AG10803 (cell line): ENCODE results near the gene LRRN4.

ENCODE experiments used
- DNase-seq: peaks from one replicate; pipeline ENCODE4 v3.0.0; 2010; ENCODE audit warnings: low read depth
- H3K4me3 ChIP-seq: 2 replicates; pipeline ENCODE4 v1.5.1; 2011; ENCODE audit warnings: mild to moderate bottlenecking, low read length, control low read depth
- TF ChIP-seq, protein P1 (sequence below): conservative IDR thresholded peaks from 2 replicates; pipeline ENCODE4 v1.5.1; 2011; ENCODE audit warnings: mild to moderate bottlenecking, low read length, control low read depth, inconsistent platforms

LRRN4 gene

DNA sequence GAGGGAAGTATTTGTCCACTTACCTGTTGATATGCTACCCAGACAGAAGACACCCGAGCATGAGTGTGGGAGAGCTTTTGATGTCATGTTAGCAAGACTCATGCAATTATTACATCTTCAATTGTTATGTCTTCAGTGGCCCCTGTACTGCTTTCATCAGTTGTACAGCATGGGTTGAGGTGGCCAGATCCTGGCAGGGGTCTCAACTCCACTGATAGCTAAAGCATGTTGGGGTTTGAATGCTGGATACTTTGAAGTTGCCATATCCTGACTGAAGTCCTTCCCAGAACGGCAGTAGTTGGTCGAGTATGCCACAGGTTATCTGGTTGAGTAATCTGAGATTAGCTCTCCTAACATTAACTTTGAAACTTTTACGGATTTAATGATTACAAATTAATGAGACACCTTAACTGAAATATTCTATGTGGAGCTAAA, 46.7 kb downstream of the LRRN4 start:
- TF ChIP-seq, protein P1, sequence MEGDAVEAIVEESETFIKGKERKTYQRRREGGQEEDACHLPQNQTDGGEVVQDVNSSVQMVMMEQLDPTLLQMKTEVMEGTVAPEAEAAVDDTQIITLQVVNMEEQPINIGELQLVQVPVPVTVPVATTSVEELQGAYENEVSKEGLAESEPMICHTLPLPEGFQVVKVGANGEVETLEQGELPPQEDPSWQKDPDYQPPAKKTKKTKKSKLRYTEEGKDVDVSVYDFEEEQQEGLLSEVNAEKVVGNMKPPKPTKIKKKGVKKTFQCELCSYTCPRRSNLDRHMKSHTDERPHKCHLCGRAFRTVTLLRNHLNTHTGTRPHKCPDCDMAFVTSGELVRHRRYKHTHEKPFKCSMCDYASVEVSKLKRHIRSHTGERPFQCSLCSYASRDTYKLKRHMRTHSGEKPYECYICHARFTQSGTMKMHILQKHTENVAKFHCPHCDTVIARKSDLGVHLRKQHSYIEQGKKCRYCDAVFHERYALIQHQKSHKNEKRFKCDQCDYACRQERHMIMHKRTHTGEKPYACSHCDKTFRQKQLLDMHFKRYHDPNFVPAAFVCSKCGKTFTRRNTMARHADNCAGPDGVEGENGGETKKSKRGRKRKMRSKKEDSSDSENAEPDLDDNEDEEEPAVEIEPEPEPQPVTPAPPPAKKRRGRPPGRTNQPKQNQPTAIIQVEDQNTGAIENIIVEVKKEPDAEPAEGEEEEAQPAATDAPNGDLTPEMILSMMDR, result no peak
- no peak for DNase-seq
- peak overlapping the region; percentile 84 for H3K4me3 ChIP-seq

DNA sequence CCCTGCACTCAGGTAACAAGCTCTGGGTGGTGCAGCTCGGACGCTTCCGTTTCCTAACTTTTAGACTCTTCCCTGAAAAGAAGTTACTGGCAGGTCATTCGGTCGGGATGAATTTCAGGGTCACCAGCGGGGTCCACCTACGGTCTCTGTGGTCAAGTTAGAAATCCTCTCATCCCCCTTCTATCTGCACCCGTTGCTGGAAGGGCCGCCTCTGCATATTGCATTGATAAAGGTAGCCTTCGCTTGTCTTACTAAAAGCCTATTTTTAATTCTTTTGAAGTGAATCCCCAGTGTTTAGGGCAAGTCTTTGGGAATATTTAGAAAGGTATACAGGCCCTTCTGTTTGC, 47.3 kb downstream of the LRRN4 start:
- no peak for DNase-seq
- TF ChIP-seq, protein P1, result no peak
- H3K4me3 ChIP-seq, result peak overlapping the region; percentile 84

DNA sequence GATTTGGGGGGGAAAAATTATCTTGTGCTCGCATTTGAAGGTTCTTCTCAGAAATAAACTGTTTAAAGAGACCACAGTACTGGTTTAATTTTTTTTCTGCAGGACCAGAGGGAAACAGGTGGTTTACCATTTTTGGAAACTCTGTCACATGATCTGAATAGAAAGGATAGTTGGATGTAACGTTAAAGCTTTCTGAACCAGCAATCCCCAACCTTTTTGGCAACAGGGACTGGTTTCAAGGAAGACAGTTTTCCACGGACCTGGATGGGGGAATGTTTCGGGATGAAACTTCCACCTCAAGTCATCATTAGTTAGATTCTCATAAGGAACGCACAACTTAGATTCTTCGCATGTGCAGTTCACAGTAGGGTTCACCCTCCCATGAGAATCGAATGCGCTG, 53.0 kb downstream of the LRRN4 start:
- no peak overlapping the region for H3K4me3 ChIP-seq
- TF ChIP-seq, protein P1, result no peak
- no peak for DNase-seq

DNA sequence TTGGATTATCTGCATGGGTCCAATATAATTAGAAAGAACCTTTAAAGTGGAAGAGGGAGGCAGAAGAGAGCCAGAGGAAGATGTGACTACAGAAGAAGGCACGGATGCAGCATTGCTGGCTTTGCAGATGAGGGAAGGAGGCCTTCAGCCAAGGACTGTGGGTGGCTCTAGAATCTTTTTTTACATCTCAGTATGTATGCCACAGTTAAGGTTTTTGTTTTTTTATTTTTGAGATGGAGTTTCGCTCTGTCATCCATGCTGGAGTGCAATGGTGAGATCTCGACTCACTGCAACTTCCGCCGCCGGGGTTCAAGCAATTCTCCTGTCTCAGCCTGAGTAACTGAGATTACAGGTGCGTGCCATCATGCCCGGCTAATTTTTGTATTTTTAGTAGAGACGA, 54.1 kb downstream of the LRRN4 start:
- H3K4me3 ChIP-seq, result no peak overlapping the region
- DNase-seq, result no peak
- TF ChIP-seq, protein P1, result no peak

DNA sequence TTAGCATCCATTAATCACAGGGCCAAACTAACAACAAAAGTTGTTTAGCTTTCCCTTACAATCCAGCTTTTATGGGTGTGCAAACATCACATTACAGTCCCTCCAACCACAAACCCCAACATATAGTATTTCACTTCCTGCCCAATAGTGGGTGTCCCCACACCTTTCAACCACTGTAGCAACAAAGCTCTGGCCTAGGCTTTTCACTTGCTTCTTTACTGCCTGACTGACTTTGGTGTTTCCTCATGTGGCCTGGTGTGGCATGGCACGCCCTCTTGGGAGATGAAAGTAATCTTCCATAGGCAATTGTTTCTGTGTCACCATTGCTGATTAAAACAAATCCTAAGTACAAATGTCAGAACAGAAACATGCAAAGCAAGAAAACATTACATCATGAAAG, 57.1 kb downstream of the LRRN4 start:
- DNase-seq, result no peak
- TF ChIP-seq, protein P1, result no peak
- no peak overlapping the region for H3K4me3 ChIP-seq

DNA sequence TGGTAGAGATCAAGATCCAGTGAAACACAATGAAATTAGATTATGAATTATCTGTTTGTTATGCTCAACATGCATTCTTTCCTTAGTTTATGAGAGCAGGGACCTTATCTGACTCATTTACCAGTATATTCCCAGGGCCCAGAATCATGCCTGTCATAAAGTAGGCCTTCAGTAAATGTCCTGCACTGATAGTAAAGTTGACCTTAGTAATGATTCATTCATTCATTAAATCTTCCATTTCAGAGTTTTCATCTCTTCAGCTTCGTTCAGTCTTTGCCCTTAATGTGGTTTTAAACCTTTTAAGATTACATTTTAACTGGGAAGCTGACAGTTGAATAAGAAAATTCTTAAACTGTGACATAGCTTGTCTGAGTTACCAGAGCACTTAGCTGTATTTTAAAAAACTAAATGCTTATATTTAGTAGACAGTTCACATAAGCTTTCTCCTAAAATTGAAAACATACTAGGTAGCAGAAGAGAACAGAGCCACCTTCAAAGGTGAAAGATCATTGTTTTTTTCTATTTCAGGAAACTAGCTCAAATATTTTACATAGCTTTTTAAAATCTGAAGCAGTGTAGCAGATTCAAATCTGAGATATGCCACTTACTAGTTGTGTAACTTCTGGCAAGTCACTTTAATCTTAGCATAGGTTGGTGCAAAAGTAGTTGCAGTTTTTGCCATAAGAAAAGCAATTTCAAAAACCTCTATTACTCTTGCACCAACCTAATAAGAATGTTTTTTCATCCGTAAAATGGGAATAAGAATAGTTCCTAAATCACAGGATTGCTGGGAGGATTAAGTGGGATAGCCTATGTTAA, 62.0 kb downstream of the LRRN4 start:
- TF ChIP-seq, protein P1, result no peak

DNA sequence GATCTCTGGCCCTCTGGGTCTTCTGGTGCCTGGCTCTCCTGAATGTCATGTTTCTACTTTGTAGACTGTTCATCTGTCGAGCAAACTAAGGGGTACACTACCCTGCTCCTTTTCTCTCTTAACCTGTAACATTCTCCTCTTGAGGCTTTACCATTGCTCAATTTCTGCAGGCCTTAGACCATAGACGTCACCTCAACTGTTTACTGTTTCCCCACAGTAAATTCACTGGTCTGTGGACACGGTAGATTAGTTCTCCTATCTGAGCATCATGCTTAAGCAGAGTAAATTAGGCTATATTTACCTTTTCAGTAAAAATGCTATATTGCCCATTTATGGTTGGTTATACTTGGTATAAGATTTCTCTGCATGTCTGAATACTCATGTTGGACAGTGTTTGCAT, 62.9 kb downstream of the LRRN4 start:
- DNase-seq, result no peak
- H3K4me3 ChIP-seq, result no peak overlapping the region
- TF ChIP-seq, protein P1, result no peak

More for the DNA sequence above, 62.0 kb downstream of the LRRN4 start:
- H3K4me3 ChIP-seq, result no peak overlapping the region
- peak; percentile 22 for DNase-seq
